ENCODE data around the gene PDCD6IP.
"Not testable (repeated sequence)": the region's sequence is repeated elsewhere in the genome, so short reads cannot be mapped to it uniquely, and the experiment has no call there.

Gene PDCD6IP

GRCh38 chr3:33857701-33858100 lies 59.3 kb downstream of the PDCD6IP start:
- DNase-seq = not testable (repeated sequence)

- no peak for DNase-seq
Measured at GRCh38 chr3:33858131-33858530, 59.7 kb downstream of the PDCD6IP start.

- no peak for DNase-seq
Measured at GRCh38 chr3:33860373-33861050, 62.1 kb downstream of the PDCD6IP start.

GRCh38 chr3:33865133-33865532 lies 66.7 kb downstream of the PDCD6IP start:
- DNase-seq = no peak

- DNase-seq = no peak
Measured at GRCh38 chr3:33868309-33868708, 69.9 kb downstream of the PDCD6IP start.

GRCh38 chr3:33869977-33870376 lies 71.5 kb downstream of the PDCD6IP start:
- DNase-seq = no peak

- no peak for DNase-seq
Measured at GRCh38 chr3:33874815-33875214, 76.4 kb downstream of the PDCD6IP start.

GRCh38 chr3:33875680-33876079 lies 77.2 kb downstream of the PDCD6IP start:
- no peak for DNase-seq

GRCh38 chr3:33877187-33877586 lies 78.8 kb downstream of the PDCD6IP start:
- DNase-seq = no peak

GRCh38 chr3:33879540-33879939 lies 81.1 kb downstream of the PDCD6IP start:
- DNase-seq = no peak

- no peak for DNase-seq
Measured at GRCh38 chr3:33881156-33882064, 83.0 kb downstream of the PDCD6IP start.

- DNase-seq = no peak
Measured at GRCh38 chr3:33882296-33882695, 83.9 kb downstream of the PDCD6IP start.

- no peak for DNase-seq
Measured at GRCh38 chr3:33883538-33883950, 85.1 kb downstream of the PDCD6IP start.

GRCh38 chr3:33883951-33884561 lies 85.6 kb downstream of the PDCD6IP start:
- DNase-seq = no peak

- no peak for DNase-seq
Measured at GRCh38 chr3:33884701-33885100, 86.3 kb downstream of the PDCD6IP start.

- no peak for DNase-seq
Measured at GRCh38 chr3:33885496-33885895, 87.1 kb downstream of the PDCD6IP start.

GRCh38 chr3:33886015-33886414 lies 87.6 kb downstream of the PDCD6IP start:
- DNase-seq = no peak

GRCh38 chr3:33887478-33887877 lies 89.0 kb downstream of the PDCD6IP start:
- DNase-seq = no peak

- no peak for DNase-seq
Measured at GRCh38 chr3:33889394-33890039, 91.1 kb downstream of the PDCD6IP start.

GRCh38 chr3:33892655-33893054 lies 94.2 kb downstream of the PDCD6IP start:
- no peak for DNase-seq

GRCh38 chr3:33895658-33896057 lies 97.2 kb downstream of the PDCD6IP start:
- no peak for DNase-seq

GRCh38 chr3:33897306-33897705 lies 98.9 kb downstream of the PDCD6IP start:
- no peak for DNase-seq

GRCh38 chr3:33898901-33899300 lies 100.5 kb downstream of the PDCD6IP start:
- DNase-seq = no peak

Data from activated gamma-delta T cell treated with Interleukin-2 at 50 U/mL for 16 hours (primary cell).